B cell (primary cell): ENCODE results near the gene HSD11B2. TPM values are rescaled to one million over a fixed set of nuclear protein-coding genes. Genes with fewer than 3 reads are reported as not detected.
"Not testable (repeated sequence)": the region's sequence is repeated elsewhere in the genome, so short reads cannot be mapped to it uniquely, and the experiment has no call there.

Experiments used
- ATAC-seq: fragments of 200-7000 bp; cut with Tn5 transposase; one replicate; pipeline ENCODE4 v1.10.0; 2021; ENCODE audit warnings: low read depth, mild to moderate bottlenecking, moderate number of reproducible peaks, moderate library complexity
- CTCF ChIA-PET: fragments of 350-600 bp; sonication (Branson Sonifier 250); formaldehyde crosslinking; loops from one replicate; lab custom pipeline; 2021; ENCODE audit warnings: antibody characterized with exemption, inconsistent platforms; lab: Charles Lee
- POLR2A ChIA-PET: fragments of 350-600 bp; sonication (Branson Sonifier 250); formaldehyde crosslinking; loops from one replicate; lab custom pipeline; 2021; ENCODE audit warnings: antibody characterized with exemption; lab: Charles Lee
- DNase-seq: peaks from one replicate; pipeline ENCODE4 v3.0.0; 2013
- H2AFZ ChIP-seq: 2 replicates; pipeline ENCODE4 v1.6.1; 2012; ENCODE audit warnings: mild to moderate bottlenecking, low read depth, low read length; ENCODE audit not compliant: insufficient read depth, poor library complexity, severe bottlenecking
- H3K27ac ChIP-seq, 2 donors: 1 replicate in 1 of 2; 2 replicates in 1 of 2; pipeline ENCODE4 v1.5.1; 2012 to 2013; ENCODE audit warnings: low read length in 2 of 2, mild to moderate bottlenecking in 2 of 2, moderate library complexity in 1 of 2
- H3K27me3 ChIP-seq, 4 experiments: fragments of 200-600 bp in 1 of 4; sonication (generic) in 1 of 4; replicated peaks in 1 of 4; 1 replicate in 2 of 4; 2 replicates in 2 of 4; pipeline versions ENCODE4 v1.6.1 to v1.7.0; 2013 to 2016; ENCODE audit warnings: low read length in 3 of 4, mild to moderate bottlenecking in 2 of 4, mixed read lengths in 1 of 4, moderate library complexity in 1 of 4; ENCODE audit not compliant: insufficient read depth in 4 of 4, control insufficient read depth in 3 of 4; ENCODE audit errors: control extremely low read depth in 1 of 4
- H3K36me3 ChIP-seq, 2 experiments: replicated peaks in 1 of 2; 1 replicate in 1 of 2; 2 replicates in 1 of 2; pipeline versions ENCODE4 v1.6.1 to v1.7.1; 2013; ENCODE audit warnings: low read length in 1 of 2; ENCODE audit not compliant: insufficient read depth in 2 of 2, control insufficient read depth in 1 of 2; ENCODE audit errors: control extremely low read depth in 1 of 2, extremely low read depth in 1 of 2
- H3K4me1 ChIP-seq, 2 donors: fragments of 200-600 bp in 1 of 2; sonication (generic) in 1 of 2; 1 replicate in 1 of 2; 2 replicates in 1 of 2; pipeline versions ENCODE4 v1.5.1 to v1.6.1; 2013 to 2017; ENCODE audit warnings: low read length in 2 of 2; ENCODE audit not compliant: control insufficient read depth in 2 of 2, insufficient read depth in 2 of 2
- H3K4me2 ChIP-seq: replicated peaks from 2 replicates; pipeline ENCODE3; 2012; ENCODE audit warnings: mild to moderate bottlenecking, low read depth, low read length; ENCODE audit not compliant: poor library complexity, severe bottlenecking
- H3K4me3 ChIP-seq, 5 experiments: fragments of 200-600 bp in 1 of 5; sonication (generic) in 1 of 5; 1 replicate in 3 of 5; 2 replicates in 2 of 5; pipeline versions ENCODE4 v1.5.1 to v1.7.0; 2011 to 2016; ENCODE audit warnings: low read length in 4 of 5, mild to moderate bottlenecking in 4 of 5, low read depth in 2 of 5, control low read depth in 1 of 5, moderate library complexity in 1 of 5; ENCODE audit not compliant: insufficient read depth in 1 of 5; ENCODE audit errors: control extremely low read depth in 1 of 5, extremely low read depth in 1 of 5
- H3K79me2 ChIP-seq: fragments of 200-600 bp; sonication (generic); one replicate; pipeline ENCODE4 v1.6.0; 2016; ENCODE audit warnings: low read length; ENCODE audit not compliant: control insufficient read depth, insufficient read depth
- H3K9ac ChIP-seq: fragments of 200-600 bp; sonication (generic); 2 replicates; pipeline ENCODE4 v1.6.1; 2017; ENCODE audit warnings: mild to moderate bottlenecking, low read length, moderate library complexity
- H3K9me3 ChIP-seq, 3 donors: one replicate each; pipeline versions ENCODE4 v1.6.1 to v1.7.1; 2013; ENCODE audit warnings: low read length in 2 of 3; ENCODE audit not compliant: control insufficient read depth in 2 of 3, insufficient read depth in 1 of 3; ENCODE audit errors: control extremely low read depth in 1 of 3
- H4K20me1 ChIP-seq: 2 replicates; pipeline ENCODE4 v1.6.0; 2012; ENCODE audit warnings: mild to moderate bottlenecking, low read length; ENCODE audit not compliant: insufficient read depth, control insufficient read depth, poor library complexity, severe bottlenecking
- H3K27ac Mint-ChIP-seq: one replicate; pipeline ENCODE4 v1.8.0; 2021; ENCODE audit warnings: mixed read lengths
- H3K27me3 Mint-ChIP-seq: one replicate; pipeline ENCODE4 v1.8.0; 2021; ENCODE audit warnings: mixed read lengths
- H3K4me1 Mint-ChIP-seq: one replicate; pipeline ENCODE4 v1.8.0; 2021; ENCODE audit warnings: mixed read lengths
- H3K4me3 Mint-ChIP-seq: one replicate; pipeline ENCODE4 v1.8.0; 2021; ENCODE audit warnings: mixed read lengths
- H3K9me3 Mint-ChIP-seq: one replicate; pipeline ENCODE4 v1.8.0; 2022; ENCODE audit warnings: mixed read lengths; ENCODE audit not compliant: insufficient read depth
- CTCF ChIP-seq: fragments of 200-600 bp; IDR thresholded peaks from one replicate; pipeline ENCODE4 v1.8.0; 2022; ENCODE audit warnings: antibody characterized with exemption, mild to moderate bottlenecking
- EZH2 ChIP-seq: IDR thresholded peaks from 2 replicates; pipeline ENCODE4 v1.6.1; 2012; ENCODE audit warnings: borderline replicate concordance, low read depth, mild to moderate bottlenecking, moderate library complexity, low read length; ENCODE audit not compliant: insufficient read depth, poor library complexity, severe bottlenecking
- WGBS: methylation state at CpG from one replicate; pipeline ENCODE4 v1.1.5; 2013; ENCODE audit warnings: missing lambda C conversion rate; ENCODE audit not compliant: insufficient coverage; 5-methylcytosine and 5-hydroxymethylcytosine counted together
- intact Hi-C: fragments of 100-400 bp; cut with micrococcal nuclease; formaldehyde crosslinking; loops from one replicate; pipeline ENCODE4 v1.10.0; 2022
- polyA plus RNA-seq: library from polyadenylated mRNA; depleted of rRNA; stranded (reverse); fragments of >200 nt; gene quantifications from 2 replicates; pipeline ENCODE4 v1.2.3, GENCODE V29; 2012
- total RNA-seq, 2 donors: library from RNA; stranded (reverse); fragments of 120-200 nt in 1 of 2; gene quantifications; 1 replicate in 1 of 2; 2 replicates in 1 of 2; pipeline versions ENCODE4 v1.2.3 to v1.2.4, GENCODE V29; 2013 to 2022

Gene HSD11B2
- total and polyA plus RNA-seq, 2 donors (not counting 1 experiment from before 2014, with no cell fraction given): 0.09 TPM; not detected in 1

GRCh38 chr16:67412294-67412693 lies 18.6 kb upstream of the HSD11B2 start:
- no peaks in the 10 kb centered on the region for H3K9me3 Mint-ChIP-seq
- H3K4me3 Mint-ChIP-seq: no peak overlapping the region
- no peak overlapping the region for H3K27ac Mint-ChIP-seq
- WGBS: 83% methylated on average over 1 of the region's 2 CpGs
- no peak for DNase-seq
- ChIA-PET POLR2A (interaction anchor here (0.7 kb wide), 1 partner anchor 473 kb away, joined by 3 read pairs; no protein-coding TSS in a partner anchor), CTCF (interaction anchor here (0.7 to 1.1 kb wide), 2 partner anchors 13 to 79 kb away, joined by 3 read pairs; no protein-coding TSS in a partner anchor)
- TF ChIP-seq CTCF: no peak
- TF ChIP-seq EZH2: no peak
- Histone ChIP-seq H3K9me3 (no peaks in the 10 kb centered on the region), H3K79me2 (no peaks in the 10 kb centered on the region), H3K4me2 (no peak overlapping the region), H3K4me3 (no peak overlapping the region), H3K27me3 (peaks cover 0 to 4% (median 2%) of the 10 kb centered on the region in 4 experiments), H3K27ac (no peak overlapping the region), H3K9ac (no peak overlapping the region), H2AFZ (no peak overlapping the region), H4K20me1 (no peaks in the 10 kb centered on the region), H3K4me1 (peaks cover 8 to 11% of the 10 kb centered on the region in 2 donors), H3K36me3 (no peaks in the 10 kb centered on the region)
- ATAC-seq: no peak
- H3K4me1 Mint-ChIP-seq: peaks cover 12% of the 10 kb centered on the region
- intact Hi-C loops: no loop called here
- peaks cover 4% of the 10 kb centered on the region for H3K27me3 Mint-ChIP-seq

- intact Hi-C loops: no loop called here
- Histone ChIP-seq H3K4me3 (no peak overlapping the region), H3K4me2 (no peak overlapping the region), H3K36me3 (no peaks in the 10 kb centered on the region), H3K79me2 (no peaks in the 10 kb centered on the region), H3K9me3 (no peaks in the 10 kb centered on the region), H3K27ac (no peak overlapping the region), H3K4me1 (peaks cover 8 to 11% of the 10 kb centered on the region in 2 donors), H2AFZ (no peak overlapping the region), H3K9ac (no peak overlapping the region), H3K27me3 (peaks cover 0 to 11% (median 4%) of the 10 kb centered on the region in 4 experiments), H4K20me1 (no peaks in the 10 kb centered on the region)
- CTCF ChIA-PET: interaction anchor here (0.5 to 1.6 kb wide), 4 partner anchors 14 to 287 kb away, joined by 3 to 5 read pairs (median 4); no protein-coding TSS in a partner anchor
- Mint-ChIP-seq H3K27me3 (peaks cover 9% of the 10 kb centered on the region), H3K9me3 (no peaks in the 10 kb centered on the region), H3K4me3 (peak overlapping the region; percentile 54), H3K27ac (no peak overlapping the region), H3K4me1 (peaks cover 12% of the 10 kb centered on the region)
- POLR2A ChIA-PET: no interaction called here
- no peak for ATAC-seq
- 93% methylated on average over 6 of the region's 6 CpGs for WGBS
- no peak for TF ChIP-seq CTCF
- TF ChIP-seq EZH2: no peak
- no peak for DNase-seq
Measured at GRCh38 chr16:67413978-67414911, 16.7 kb upstream of the HSD11B2 start.

- Histone ChIP-seq H3K4me2 (peak overlapping the region; percentile 92), H3K4me3 (peak overlapping the region in 2 of 5 experiments; percentile 64), H3K27me3 (peaks cover 0 to 13% (median 5%) of the 10 kb centered on the region in 4 experiments), H3K9ac (peak overlapping the region; percentile 70), H2AFZ (peak overlapping the region; percentile 91), H3K4me1 (peaks cover 8 to 11% of the 10 kb centered on the region in 2 donors)
- H4K20me1 ChIP-seq, H3K27ac Mint-ChIP-seq, intact Hi-C loops, POLR2A ChIA-PET, H3K79me2 ChIP-seq, H3K9me3 Mint-ChIP-seq, H3K9me3 ChIP-seq, DNase-seq, H3K36me3 ChIP-seq, H3K27ac ChIP-seq, ATAC-seq: not testable (repeated sequence)
- Mint-ChIP-seq H3K27me3 (peaks cover 15% of the 10 kb centered on the region), H3K4me1 (peaks cover 12% of the 10 kb centered on the region), H3K4me3 (peak overlapping the region; percentile 73)
- WGBS: 95% methylated on average over 17 of the region's 19 CpGs
- CTCF ChIA-PET: interaction anchor here (1.4 kb wide), 1 partner anchor 13 kb away, joined by 5 read pairs; no protein-coding TSS in a partner anchor
Measured at GRCh38 chr16:67415421-67415820, 15.5 kb upstream of the HSD11B2 start.
